Transverse colon (tissue), 4 donors: Measurements from ENCODE around the gene MFAP4. TPM values are rescaled to one million over a fixed set of nuclear protein-coding genes. Genes with fewer than 3 reads are reported as not detected.

Source experiments
- DNase-seq: peaks from one replicate; pipeline ENCODE4 v3.0.0-alpha.2; 2019
- H3K27ac ChIP-seq, 4 donors: fragments of 200-600 bp; sonication (generic); 2 replicates each; pipeline ENCODE4 v1.5.1; 2016 to 2018; ENCODE audit warnings: inconsistent platforms in 4 of 4
- H3K27me3 ChIP-seq: fragments of 200-600 bp; sonication (generic); 2 replicates; pipeline ENCODE4 v1.5.1; 2017; ENCODE audit warnings: inconsistent platforms
- H3K36me3 ChIP-seq, 4 donors: fragments of 200-600 bp; sonication (generic); 2 replicates each; pipeline ENCODE4 v1.5.1; 2017 to 2019; ENCODE audit warnings: inconsistent platforms in 4 of 4
- H3K4me1 ChIP-seq, 4 donors: fragments of 200-600 bp; sonication (generic); 2 replicates each; pipeline ENCODE4 v1.5.1; 2017 to 2020; ENCODE audit warnings: inconsistent platforms in 4 of 4
- H3K4me3 ChIP-seq, 4 donors: fragments of 200-600 bp; sonication (generic); 1 replicate in 1 of 4; 2 replicates in 3 of 4; pipeline versions ENCODE4 v1.5.1 to v1.6.1; 2017 to 2019; ENCODE audit warnings: inconsistent platforms in 4 of 4
- H3K9me3 ChIP-seq, 2 donors: fragments of 200-600 bp; sonication (generic); 2 replicates each; pipeline ENCODE4 v1.5.1; 2017 to 2019; ENCODE audit warnings: inconsistent platforms in 2 of 2
- EP300 ChIP-seq: sonication (generic); formaldehyde crosslinking; IDR thresholded peaks from one replicate; pipeline ENCODE4 v1.6.1; 2017; ENCODE audit warnings: antibody characterized with exemption, low read depth
- POLR2A ChIP-seq: fragments of 450-650 bp; IDR thresholded peaks from one replicate; pipeline ENCODE4 v1.6.1; 2016; ENCODE audit warnings: antibody characterized with exemption, mild to moderate bottlenecking, moderate library complexity
- POLR2AphosphoS5 ChIP-seq, 3 donors: sonication (generic); formaldehyde crosslinking; IDR thresholded peaks; one replicate each; pipeline ENCODE4 v1.6.1; 2016; ENCODE audit warnings: antibody characterized with exemption in 3 of 3
- WGBS, 2 donors: methylation state at CpG; one replicate each; pipeline ENCODE4 v1.1.5; 2018; ENCODE audit warnings: low coverage in 1 of 2; 5-methylcytosine and 5-hydroxymethylcytosine counted together
- in situ Hi-C, 4 donors: fragments of 200-750 bp; cut with MboI; loops; one replicate each; pipeline versions ENCODE4 v1.15.0 to v1.15.1; 2017; ENCODE audit warnings: low sequenced_read_pairs in 3 of 4, low pct_ligation_motif_present in 1 of 4, low pct_unique_long_range_greater_than_20kb in 1 of 4
- intact Hi-C: fragments of 100-400 bp; cut with DNase I; formaldehyde crosslinking; loops from one replicate; pipeline ENCODE4 v1.15.1; 2023; ENCODE audit warnings: low total_unique reads
- total RNA-seq, 4 donors: library from RNA; depleted of rRNA; stranded (reverse); fragments of >200 nt; gene quantifications; one replicate each; pipeline ENCODE4 v1.1.0, GENCODE V29; 2016
- TF ChIP-seq, protein P1 (sequence below), 5 experiments: fragments of 200-600 bp in 3 of 5; fragments of 450-650 bp in 2 of 5; sonication (generic) in 3 of 5; IDR thresholded peaks; 1 replicate in 2 of 5; 2 replicates in 3 of 5; pipeline ENCODE4 v1.5.1; 2016 to 2017; ENCODE audit warnings: antibody characterized with exemption in 5 of 5, inconsistent platforms in 3 of 5, mild to moderate bottlenecking in 2 of 5, moderate library complexity in 1 of 5

The MFAP4 gene
- total RNA-seq, 4 donors from 2014 or later = 39.7 to 67.3 (median 51.5) TPM

DNA sequence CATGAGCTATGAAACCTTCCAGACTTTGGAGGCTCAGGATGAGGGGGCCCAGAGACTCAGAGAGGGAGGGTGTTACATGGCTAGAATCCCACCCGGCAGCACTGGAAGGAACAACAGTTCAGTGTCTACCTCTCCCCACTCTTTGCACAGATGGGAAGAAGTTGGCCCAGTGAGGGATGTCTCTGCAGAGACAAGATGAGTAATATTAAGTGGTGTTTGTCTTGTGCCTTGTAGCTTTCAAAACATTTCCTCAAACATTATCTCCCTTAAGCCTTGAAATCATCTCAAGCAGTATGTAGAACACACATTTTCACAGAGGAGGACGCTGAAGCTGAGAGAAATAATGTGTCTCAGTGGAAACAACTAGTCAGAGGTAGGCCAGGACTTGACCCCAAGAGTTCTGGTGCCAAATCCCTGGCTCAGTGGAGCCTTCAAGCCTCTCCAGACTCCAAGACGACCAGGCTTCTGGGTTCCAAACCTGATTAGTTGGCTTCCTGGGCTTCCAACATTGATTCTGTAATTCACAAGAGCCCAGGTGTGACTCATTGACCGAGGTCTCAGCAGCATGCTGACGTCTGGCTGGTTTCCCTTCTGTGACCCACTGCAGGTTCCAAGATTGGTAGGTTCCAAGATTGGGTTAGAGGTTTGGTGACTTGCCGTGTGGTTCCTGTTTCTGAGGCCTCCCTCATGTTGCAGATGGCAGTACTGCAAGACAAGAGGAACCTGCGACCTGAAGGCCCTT is 31.4 kb upstream of the MFAP4 start:
- no peaks in the 10 kb centered on the region for H3K36me3 ChIP-seq
- no peak overlapping the region for H3K4me3 ChIP-seq
- TF ChIP-seq POLR2AphosphoS5 (IDR thresholded peaks at IDR 0.05) (peak in 1 of 3 donors; percentile 26), EP300 (no peak)
- TF ChIP-seq, protein P1, sequence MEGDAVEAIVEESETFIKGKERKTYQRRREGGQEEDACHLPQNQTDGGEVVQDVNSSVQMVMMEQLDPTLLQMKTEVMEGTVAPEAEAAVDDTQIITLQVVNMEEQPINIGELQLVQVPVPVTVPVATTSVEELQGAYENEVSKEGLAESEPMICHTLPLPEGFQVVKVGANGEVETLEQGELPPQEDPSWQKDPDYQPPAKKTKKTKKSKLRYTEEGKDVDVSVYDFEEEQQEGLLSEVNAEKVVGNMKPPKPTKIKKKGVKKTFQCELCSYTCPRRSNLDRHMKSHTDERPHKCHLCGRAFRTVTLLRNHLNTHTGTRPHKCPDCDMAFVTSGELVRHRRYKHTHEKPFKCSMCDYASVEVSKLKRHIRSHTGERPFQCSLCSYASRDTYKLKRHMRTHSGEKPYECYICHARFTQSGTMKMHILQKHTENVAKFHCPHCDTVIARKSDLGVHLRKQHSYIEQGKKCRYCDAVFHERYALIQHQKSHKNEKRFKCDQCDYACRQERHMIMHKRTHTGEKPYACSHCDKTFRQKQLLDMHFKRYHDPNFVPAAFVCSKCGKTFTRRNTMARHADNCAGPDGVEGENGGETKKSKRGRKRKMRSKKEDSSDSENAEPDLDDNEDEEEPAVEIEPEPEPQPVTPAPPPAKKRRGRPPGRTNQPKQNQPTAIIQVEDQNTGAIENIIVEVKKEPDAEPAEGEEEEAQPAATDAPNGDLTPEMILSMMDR (IDR thresholded peaks at IDR 0.05) = no peak
- intact Hi-C loops = no loop called here
- no peak for DNase-seq
- WGBS, 2 donors = 57 to 60% methylated on average over 1 to 7 of the region's 7 CpGs
- in situ Hi-C loops = no loop called here
- peaks cover 0 to 3% (median 0%) of the 10 kb centered on the region in 4 donors for H3K4me1 ChIP-seq
- H3K27me3 ChIP-seq = no peaks in the 10 kb centered on the region
- no peaks in the 10 kb centered on the region for H3K9me3 ChIP-seq
- H3K27ac ChIP-seq = peak overlapping the region; percentile 18 to 70 (median 37)

DNA sequence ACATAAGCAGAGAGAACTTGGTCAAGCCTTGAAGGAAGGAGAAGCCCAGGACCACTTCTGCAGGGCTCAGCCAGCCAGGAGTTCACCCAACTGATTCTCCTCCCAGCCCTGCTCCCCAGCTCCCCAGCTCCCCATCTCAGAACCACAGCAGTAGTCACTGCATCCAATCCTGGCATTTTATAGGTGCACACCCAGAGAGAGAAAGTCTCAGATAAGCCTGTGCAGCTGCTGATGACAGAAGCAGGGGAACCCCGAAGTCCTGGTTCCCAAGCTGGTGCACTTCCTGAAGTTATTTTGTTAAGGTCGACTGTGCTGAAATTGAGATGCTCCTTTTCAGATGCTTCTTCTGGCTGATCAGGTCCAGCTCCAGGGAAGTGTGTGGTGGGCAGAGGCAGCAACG is 30.6 kb upstream of the MFAP4 start:
- H3K4me1 ChIP-seq = peaks cover 0 to 3% (median 0%) of the 10 kb centered on the region in 4 donors
- in situ Hi-C loops = no loop called here
- H3K36me3 ChIP-seq = no peaks in the 10 kb centered on the region
- peak overlapping the region in 3 of 4 donors; percentile 18 to 70 (median 42) for H3K27ac ChIP-seq
- DNase-seq = no peak
- intact Hi-C loops = no loop called here
- H3K4me3 ChIP-seq = no peak overlapping the region
- TF ChIP-seq, protein P1 (IDR thresholded peaks at IDR 0.05) = no peak
- TF ChIP-seq EP300 (no peak), POLR2AphosphoS5 (IDR thresholded peaks at IDR 0.05) (no peak), POLR2A (no peak)
- WGBS, 2 donors = 35 to 40% methylated on average over 2 to 3 of the region's 3 CpGs
- H3K9me3 ChIP-seq = no peaks in the 10 kb centered on the region
- H3K27me3 ChIP-seq = no peaks in the 10 kb centered on the region

- intact Hi-C loops = no loop called here
- DNase-seq = no peak
- Histone ChIP-seq H3K9me3 (no peaks in the 10 kb centered on the region), H3K4me1 (peaks cover 0 to 5% (median 0%) of the 10 kb centered on the region in 4 donors), H3K4me3 (no peak overlapping the region), H3K27me3 (no peaks in the 10 kb centered on the region), H3K36me3 (no peaks in the 10 kb centered on the region), H3K27ac (no peak overlapping the region)
- in situ Hi-C loops = no loop called here
- 60 to 91% methylated on average over 1 to 18 of the region's 18 CpGs for WGBS, 2 donors
- TF ChIP-seq EP300 = no peak
- TF ChIP-seq, protein P1 (IDR thresholded peaks at IDR 0.05) = no peak
- TF ChIP-seq POLR2A = no peak
- TF ChIP-seq POLR2AphosphoS5 (IDR thresholded peaks at IDR 0.05) = no peak
Measured at GRCh38 chr17:19415806-19416775, 29.1 kb upstream of the MFAP4 start.

DNA sequence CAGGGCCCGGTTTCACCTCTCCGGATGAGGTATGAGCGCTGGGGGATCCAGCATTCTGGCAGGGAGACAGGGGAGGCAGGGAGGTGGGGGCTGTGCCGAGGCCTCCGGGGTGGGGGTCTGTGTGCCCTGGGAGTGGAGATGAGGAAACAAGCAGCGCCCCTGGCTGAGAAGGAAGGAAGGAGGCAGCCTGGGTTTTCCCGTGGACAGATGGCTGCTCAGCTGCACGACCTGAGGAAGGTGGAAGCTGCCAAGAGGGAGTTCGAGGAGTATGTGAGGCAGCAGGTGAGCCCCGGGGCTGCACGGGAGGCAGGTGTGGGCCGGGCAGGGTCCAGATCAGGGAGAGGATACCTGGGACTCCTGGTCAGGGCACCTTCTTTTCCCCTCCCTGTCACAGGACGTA is 28.3 kb upstream of the MFAP4 start:
- Histone ChIP-seq H3K4me3 (no peak overlapping the region), H3K4me1 (peaks cover 0 to 11% (median 0%) of the 10 kb centered on the region in 4 donors), H3K9me3 (no peaks in the 10 kb centered on the region), H3K27me3 (no peaks in the 10 kb centered on the region), H3K36me3 (no peaks in the 10 kb centered on the region), H3K27ac (no peak overlapping the region)
- in situ Hi-C loops (no loop called here), intact Hi-C loops (no loop called here)
- 79% methylated on average over 13 of the region's 13 CpGs; no CpG with 5 or more reads in 1 of the 2 donors for WGBS, 2 donors
- no peak for DNase-seq
- TF ChIP-seq POLR2AphosphoS5 (IDR thresholded peaks at IDR 0.05) (no peak), POLR2A (no peak), EP300 (no peak)
- TF ChIP-seq, protein P1 (IDR thresholded peaks at IDR 0.05) = no peak
